GM19035 (cell line): ENCODE results near the gene GBP4.
A peak's percentile ranks its signal among the peaks of the same experiment; 100 is the strongest.
"Not testable (repeated sequence)": the region's sequence is repeated elsewhere in the genome, so short reads cannot be mapped to it uniquely, and the experiment has no call there.

ENCODE experiments used
- ATAC-seq: cut with Tn5 transposase; IDR thresholded peaks from one replicate; pipeline ENCODE4 v1.9.1; 2021; ENCODE audit not compliant: unreplicated experiment

GBP4 gene, protein sequence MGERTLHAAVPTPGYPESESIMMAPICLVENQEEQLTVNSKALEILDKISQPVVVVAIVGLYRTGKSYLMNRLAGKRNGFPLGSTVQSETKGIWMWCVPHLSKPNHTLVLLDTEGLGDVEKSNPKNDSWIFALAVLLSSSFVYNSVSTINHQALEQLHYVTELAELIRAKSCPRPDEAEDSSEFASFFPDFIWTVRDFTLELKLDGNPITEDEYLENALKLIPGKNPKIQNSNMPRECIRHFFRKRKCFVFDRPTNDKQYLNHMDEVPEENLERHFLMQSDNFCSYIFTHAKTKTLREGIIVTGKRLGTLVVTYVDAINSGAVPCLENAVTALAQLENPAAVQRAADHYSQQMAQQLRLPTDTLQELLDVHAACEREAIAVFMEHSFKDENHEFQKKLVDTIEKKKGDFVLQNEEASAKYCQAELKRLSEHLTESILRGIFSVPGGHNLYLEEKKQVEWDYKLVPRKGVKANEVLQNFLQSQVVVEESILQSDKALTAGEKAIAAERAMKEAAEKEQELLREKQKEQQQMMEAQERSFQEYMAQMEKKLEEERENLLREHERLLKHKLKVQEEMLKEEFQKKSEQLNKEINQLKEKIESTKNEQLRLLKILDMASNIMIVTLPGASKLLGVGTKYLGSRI

DNA sequence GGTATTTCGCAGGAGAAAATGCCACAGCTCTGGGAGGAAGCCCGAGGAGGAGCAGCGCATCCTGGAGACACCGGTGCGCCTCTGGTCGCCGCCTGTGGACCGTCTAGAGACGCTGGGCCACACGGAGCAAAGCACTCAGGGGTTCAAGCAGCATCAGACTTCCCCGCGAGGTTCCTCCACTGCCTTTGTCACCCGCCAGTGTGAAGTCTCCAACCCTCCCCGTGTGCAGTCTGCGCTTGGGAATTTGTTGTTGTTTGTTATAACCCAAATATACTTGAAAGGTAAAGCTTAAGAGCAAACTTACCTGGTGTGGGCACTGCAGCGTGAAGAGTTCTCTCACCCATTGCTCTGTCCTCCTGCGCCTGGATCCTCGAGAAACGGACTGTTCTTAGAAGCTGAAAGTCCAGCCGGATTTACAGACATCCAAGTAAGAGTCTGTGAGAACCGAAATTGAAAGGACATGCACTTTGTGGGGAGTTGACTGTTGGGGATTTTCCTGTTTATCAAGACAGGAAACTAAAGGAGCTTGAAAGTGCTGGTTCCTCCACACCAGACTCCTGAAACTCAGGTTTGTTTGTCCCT lies at the start of gene GBP4:
TSS of gene GBP4 (minus strand) at position 452 of the 582 bp plus-strand sequence. CDS start at position 344, 108 bp downstream.
- ATAC-seq: peak; percentile 62

DNA sequence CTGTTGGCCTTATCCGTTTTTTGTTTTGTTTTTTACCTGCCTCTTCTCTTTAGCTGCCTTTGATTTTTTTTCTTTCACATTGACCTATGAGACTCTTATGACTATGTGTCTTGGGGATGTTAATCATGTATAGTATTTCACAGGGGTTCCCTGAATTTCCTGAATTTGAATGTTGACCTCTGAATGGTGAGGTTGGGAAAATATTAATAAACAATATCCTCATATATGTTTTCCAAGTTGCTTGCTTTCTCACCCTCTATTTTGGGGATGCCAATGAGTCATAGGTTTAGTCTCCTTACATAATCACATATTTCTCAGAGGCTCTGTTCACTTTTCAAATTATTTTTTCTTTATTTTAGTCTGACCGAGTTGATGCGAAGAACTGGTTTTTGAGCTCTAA lies 44.3 kb upstream of the GBP4 start:
- ATAC-seq: no peak

DNA sequence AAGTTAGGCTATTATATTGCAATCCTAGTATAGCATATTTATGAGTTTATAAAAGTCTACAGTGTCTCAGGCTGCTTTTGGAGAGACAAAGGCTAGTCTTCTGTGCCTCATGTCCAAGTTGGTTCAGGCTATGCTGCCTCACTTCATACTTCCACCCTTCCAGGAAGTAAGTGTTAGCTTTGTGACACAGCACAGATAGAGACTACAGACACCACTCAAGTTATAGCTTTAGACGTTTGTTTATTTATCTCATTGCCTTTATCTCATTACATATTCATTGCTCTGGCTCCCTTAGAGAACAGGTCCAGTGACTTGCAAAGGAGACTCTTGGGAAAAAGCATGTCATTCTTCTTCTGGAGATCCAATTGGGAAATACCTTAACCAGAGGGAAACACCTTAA lies 22.6 kb upstream of the GBP4 start:
- no peak for ATAC-seq

DNA sequence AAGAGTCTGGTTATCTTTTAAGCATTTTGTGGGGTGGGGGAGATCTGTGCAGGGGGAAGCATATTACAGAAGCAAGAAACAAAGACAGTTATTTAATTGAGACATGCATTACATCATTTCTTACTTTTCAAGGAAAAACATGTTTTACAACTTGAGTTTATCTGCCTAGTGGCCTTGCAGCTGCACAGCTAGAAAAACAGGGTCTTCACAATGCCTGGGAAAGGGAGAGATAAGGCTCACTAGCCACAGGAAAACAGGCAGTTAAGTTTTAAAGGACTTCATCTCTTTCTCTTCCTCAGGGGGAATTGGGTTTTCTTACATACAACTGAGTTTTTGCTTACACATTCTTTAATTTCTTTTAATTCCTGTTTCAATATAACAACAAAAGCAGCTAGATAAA lies 21.1 kb upstream of the GBP4 start:
- not testable (repeated sequence) for ATAC-seq

DNA sequence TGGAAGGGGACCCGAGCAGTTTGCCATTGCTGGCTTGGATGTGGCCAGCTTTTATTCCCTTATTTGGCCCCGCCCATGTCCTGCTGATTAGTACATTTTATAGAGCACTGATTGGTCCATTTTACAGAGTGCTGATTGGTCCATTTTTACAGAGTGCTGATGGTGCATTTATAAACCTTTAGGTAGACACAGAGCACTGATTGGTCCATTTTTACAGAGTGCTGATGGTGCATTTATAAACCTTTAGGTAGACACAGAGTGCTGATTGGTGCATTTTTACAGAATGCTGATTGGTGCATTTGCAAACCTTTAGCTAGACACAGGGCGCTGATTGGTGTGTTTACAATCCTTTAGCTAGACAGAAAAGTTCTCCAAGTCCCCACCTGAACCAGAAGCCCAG lies 20.2 kb upstream of the GBP4 start:
- not testable (repeated sequence) for ATAC-seq

DNA sequence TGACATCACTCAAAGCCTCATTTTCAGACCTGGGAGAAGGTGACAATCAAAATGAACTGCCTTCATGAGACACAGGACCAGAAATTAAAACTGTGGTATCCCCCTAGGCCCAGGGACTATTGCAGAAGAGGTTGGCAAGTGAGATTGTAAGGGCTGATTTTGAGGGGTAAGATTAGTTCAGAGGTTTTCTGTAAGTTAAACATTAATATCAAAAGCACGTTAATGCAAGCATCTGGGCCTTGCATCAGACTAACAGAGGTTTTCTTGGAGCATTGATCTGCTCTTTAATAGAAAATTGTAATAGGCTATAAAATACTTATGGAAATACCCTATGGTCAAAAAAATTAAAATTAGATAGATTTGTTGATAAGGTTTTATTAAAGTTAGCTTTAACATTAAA lies 14.6 kb upstream of the GBP4 start:
- no peak for ATAC-seq

DNA sequence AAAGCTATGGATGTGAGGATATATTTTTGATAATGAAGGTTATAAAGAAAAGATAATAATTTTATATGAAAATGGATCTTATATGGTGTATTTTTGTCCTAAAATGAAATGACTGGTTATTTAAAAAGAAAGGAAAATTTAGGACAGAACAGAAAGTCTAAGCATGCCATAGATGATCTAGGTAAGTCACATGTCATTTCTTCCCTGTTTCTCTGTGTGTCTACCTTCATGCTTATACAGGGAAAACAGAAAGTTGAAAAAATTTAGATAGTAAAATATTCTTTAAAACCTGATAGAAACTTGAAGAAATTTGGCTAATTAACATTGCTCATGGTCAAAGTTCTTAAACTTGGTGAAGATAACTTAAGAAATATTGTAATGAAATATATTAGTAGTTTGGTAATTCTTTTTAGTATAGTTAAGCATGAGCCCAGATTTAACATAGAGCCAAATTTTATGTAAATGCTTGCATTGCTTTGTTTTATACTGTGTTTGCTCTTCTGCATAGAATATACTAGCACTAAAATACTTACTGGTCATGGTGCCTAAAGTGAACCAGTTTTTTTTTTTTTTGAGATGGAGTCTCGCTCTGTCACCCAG lies 12.4 kb upstream of the GBP4 start:
- ATAC-seq: no peak

DNA sequence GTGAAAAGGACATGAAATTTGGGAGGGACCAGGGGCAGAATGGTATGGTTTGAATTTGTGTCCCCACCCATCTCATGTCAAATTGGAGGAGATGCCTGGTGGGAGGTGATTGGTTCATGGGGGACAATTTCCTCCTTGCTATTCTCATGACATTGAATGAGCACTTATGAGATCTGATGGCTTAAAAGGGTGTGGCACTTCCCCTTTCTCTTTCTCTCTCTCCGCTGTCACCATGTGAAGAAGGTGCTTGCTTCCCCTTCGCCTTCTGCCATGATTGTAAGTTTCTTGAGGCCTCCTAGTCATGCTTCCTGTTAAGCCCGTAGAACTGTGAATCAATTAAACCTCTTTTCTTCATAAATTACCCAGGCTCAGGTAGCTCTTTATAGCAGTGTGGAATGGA lies 7.6 kb upstream of the GBP4 start:
- ATAC-seq: no peak

DNA sequence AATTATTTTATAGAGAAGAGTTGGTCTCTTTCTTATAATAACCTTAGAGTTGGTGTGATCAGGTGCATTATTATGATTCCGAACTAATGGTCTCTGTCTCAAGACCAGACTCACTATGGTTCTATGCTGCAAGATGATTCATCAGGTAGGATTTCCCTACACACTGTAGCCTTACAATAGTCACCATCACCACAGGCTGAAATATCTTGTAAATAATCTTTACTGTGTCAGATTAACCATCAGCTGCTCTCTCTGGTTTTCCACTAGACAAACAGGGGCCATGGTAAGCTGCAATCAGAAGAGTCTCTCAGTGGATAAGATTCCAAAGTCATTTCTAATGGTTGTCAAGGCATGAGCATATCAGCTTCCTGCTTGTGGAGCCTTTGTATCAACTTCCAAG lies 4.4 kb upstream of the GBP4 start:
- no peak for ATAC-seq

DNA sequence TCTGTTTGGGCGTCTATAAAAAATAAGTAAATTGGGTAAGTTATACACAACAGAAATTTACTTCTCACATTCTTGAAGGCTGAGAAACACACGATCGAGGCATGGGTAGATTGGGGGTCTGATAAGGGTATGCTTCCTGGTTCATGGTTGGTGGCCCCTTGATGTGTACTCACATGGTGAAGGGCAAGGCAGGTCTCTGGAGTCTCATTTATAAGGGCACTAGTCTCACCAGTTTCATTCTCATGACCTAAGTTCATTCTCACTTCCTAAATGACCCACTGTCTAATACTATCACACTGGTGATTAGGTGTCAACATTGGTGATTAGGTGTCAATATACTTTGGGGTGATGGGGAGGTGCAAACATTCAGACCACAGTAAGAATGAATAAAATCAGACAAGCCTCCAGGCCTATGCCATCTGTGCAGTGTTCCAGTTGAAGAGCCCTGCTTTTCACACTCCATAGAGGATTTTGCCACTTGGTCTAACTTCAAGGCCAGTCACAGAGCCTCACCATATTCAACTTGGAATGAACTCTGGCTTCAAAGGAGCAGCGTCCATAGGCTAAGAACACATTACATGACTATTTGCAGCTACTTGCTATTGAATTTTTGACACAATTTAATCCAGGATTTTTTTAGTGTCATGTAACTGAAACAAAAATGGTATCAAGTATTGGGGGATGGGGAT lies 2.5 kb upstream of the GBP4 start:
- peak; percentile 66 for ATAC-seq

DNA sequence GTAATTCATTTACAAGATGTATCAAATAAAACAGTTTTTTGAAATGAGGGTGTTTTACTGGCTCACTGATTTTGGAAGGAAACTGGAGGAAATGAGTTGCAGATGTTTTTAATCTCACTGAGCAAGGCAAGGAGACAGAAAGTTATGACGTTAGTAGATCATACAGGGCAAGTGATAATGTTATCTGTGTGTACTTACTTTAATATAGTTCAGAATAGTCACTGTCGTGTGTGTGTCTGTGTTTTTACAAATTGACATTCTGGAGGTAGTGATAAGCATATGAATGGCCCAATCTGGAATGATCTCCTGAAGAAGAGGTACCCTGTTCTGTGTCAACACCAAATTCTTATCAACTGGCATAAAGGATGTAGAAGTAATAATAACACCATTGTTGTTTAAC lies 1.9 kb upstream of the GBP4 start:
- no peak for ATAC-seq

DNA sequence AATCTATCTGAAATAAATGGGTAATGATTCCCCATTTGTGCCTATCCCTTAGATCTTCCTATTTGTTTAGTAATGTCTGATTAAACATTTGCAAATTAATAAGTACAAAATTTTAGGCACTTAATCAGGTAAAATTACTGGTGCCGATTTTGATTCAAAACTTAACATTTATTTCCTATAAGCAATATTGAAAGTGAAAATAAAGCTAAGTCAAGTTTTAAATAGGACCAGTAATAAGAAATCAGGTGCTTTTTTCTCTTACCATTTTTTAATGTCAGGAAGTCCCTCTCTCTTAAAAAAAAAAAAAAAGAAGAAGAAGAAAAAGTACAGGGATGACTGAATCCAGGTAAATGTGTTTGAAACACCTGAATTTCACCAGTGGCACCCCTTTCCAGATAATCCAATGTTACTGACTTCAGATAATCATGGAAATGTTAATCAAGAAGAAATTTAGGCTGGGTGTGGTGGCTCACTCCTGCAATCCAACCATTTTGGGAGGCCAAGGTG lies 836 bp upstream of the GBP4 start:
- ATAC-seq: no peak

DNA sequence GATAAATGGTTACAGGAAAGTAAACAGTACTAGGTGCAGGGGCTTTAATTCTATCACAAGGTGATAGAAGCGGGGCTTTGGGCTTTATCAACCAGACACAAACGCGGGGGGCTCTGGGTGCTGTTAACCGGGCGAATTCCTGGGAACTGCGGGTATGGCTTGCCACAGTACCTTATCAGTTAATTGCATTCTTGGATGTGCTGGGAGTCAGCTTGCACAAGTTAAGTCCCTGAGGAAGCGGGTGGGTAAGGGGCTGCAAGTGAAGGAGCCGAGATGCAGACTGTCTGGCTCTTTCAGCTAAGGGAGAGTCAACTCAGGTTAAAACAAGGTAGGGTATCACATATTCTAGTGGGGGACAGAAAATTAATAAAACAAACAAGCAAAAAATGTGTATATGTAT lies 661 bp downstream of the GBP4 start:
- peak; percentile 3 for ATAC-seq

DNA sequence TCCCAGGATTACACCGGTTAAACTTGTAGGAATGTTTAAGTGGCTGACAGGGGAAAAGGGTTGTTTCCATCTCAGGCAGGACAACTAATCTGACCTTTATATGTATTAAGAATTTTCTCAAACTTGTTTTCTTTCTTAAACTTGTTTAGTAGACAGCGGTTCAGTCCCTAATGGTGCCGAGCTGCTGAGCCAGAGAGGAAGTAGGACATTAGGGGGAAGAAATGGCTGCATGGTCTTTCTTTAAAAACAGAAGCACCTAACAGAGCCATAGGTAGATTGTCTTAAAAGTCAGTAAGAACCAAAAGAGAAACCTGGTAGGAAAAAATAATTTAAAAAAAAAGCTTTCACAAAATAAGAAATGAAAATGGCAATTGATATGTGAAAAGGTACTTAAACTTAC lies 3.3 kb downstream of the GBP4 start:
- ATAC-seq: no peak

DNA sequence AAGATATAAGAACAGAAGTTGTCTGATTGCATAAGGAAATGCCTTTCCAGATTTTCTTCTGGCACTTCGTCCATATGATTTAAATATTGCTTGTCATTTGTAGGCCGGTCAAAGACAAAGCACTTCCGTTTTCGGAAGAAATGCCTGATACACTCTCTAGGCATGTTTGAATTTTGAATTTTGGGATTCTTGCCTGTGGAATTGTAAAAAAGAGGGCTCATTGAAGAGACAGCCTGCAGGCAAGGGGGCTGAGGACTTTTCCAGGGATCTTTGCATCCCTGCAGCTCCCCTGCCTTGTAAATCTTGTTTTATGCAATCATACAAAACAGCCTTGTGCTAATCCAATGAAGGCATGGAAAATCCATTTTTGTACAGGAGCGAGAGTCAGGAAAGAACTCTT lies 7.4 kb downstream of the GBP4 start:
- no peak for ATAC-seq

DNA sequence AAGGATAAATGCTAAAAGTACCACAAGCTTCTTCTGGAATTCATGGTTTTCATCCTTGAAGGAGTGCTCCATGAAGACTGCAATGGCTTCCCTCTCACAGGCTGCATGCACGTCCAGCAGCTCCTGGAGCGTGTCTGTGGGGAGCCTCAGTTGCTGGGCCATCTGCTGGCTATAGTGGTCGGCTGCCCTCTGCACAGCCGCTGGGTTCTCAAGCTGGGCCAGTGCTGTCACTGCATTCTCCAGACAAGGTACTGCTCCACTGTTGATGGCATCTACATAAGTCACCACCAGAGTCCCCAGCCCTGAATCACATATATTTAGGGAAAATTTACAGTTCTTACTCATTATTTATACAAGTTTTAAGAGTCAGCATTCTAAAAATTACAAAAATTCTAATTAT lies 8.7 kb downstream of the GBP4 start:
- no peak for ATAC-seq

DNA sequence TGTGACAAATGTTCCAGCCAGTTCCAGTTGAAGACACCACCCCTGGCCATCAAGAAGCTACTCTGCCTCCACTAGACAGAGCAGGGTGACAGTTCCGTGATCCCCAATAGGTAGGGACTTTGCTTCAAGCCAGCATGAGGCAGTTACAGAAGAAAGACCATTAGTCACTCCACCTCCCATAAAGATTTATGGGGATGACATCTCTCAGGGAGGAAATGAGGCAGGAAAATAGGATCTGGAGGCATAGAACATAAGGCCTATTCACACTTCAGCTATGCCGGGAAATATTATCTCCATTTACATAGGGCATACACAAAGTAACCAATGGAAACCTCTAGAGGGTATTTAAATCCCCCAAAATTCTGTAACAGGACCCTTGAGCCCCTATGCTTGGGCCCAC lies 19.4 kb downstream of the GBP4 start:
- ATAC-seq: no peak

DNA sequence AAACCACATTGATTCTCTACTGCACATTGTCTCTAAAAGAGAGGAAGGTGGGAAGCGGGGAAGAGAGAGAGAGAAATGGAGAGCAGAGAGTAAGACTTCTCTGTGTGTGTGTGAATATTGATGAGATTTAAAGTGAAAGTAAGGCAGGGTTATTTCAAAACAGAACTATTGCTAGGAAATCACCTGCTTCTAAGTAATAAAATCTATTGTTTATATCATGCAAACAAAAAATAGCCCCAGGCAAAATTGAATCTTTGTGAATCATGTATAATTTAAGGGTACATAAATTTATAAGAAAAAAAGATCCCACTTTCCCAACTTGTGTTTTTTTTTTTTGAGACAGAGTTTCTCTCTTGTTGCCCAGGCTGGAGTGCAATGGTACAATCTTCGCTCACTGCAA lies 21.8 kb downstream of the GBP4 start:
- no peak for ATAC-seq

DNA sequence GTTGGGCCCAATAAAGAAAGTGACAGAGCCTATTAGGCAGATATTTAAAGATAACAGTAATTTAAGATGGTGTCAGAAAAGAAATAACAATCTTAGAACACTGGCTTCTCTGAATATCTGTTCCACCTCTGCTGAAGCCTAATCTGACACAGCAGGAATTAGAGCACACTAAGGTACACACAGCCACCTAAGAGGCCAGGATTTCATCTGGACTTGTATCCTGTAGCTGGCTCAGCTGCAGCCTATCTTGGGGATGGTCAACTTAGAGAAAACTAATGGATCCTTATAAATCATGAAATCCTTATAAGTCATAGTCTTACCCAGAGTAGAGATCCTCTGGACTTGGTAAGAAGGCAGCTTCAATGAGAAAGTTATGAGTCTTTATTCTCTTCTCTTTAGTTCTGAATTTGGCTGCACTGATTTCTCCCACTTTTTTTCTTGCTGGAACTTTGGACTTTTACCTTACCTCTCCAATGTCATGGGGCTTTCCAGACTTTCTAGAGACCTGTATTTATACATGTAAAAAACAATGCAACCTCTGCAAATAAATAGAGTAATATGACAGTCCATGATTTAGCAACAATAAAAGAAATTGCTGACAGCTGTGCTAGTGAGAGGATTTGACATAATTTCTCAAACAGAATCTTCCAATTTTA lies 23.0 kb downstream of the GBP4 start, which contains the start of gene GBP7:
TSS of gene GBP7 (minus strand) at position 403 of the 656 bp plus-strand sequence. CDS start 4,068 bp downstream, outside the sequence.
- ATAC-seq: no peak

DNA sequence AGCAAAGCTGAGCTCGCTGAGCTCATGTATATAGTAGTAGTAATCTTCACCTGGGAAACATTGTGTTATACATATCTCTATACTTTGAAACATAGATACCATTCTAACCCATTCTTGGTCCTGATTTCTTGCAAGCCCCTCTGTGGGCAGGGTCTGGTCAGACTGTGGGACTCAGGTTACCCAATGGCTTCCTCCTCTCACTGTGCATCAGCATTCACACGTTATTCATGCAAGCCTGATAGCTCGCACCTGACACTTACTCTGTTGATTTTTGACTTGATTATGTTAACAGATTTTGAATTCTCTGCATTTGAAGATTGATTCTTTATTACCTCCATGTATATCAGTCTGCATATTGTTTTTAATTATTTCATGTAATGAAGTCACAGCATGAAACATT lies 24.3 kb downstream of the GBP4 start:
- no peak for ATAC-seq
